ENCODE data around the gene NTNG2.

NTNG2 gene

GRCh38 chr9:132197856-132198550 is 36.1 kb downstream of the NTNG2 start:
- TF ChIP-seq TOX (CRISPR knock-in tag; IDR thresholded peaks at IDR 0.05; ENCODE audit: borderline replicate concordance): no peak
- no peak for TF ChIP-seq GLIS3 (CRISPR knock-in tag; IDR thresholded peaks at IDR 0.05)
- TF ChIP-seq ZFP30 (CRISPR knock-in tag; IDR thresholded peaks at IDR 0.05): no peak
- no peak for TF ChIP-seq CSRNP3 (CRISPR knock-in tag; IDR thresholded peaks at IDR 0.05)
- TF ChIP-seq TSHZ2 (CRISPR knock-in tag; IDR thresholded peaks at IDR 0.05): no peak
- no peak for TF ChIP-seq CSDC2 (CRISPR knock-in tag; IDR thresholded peaks at IDR 0.05)
- no peak for TF ChIP-seq ESRRG (CRISPR knock-in tag; IDR thresholded peaks at IDR 0.05)
- no peak for TF ChIP-seq ZNF70 (CRISPR knock-in tag; IDR thresholded peaks at IDR 0.05)
- TF ChIP-seq ARNTL (CRISPR knock-in tag; IDR thresholded peaks at IDR 0.05; ENCODE audit: borderline replicate concordance, low read depth): no peak
- TF ChIP-seq OSR1 (CRISPR knock-in tag; IDR thresholded peaks at IDR 0.05): no peak
- TF ChIP-seq PPARA (CRISPR knock-in tag; IDR thresholded peaks at IDR 0.05; ENCODE audit: borderline replicate concordance): no peak
- no peak for TF ChIP-seq POU6F1 (CRISPR knock-in tag; IDR thresholded peaks at IDR 0.05; ENCODE audit: borderline replicate concordance, low read depth)
- no peak for TF ChIP-seq BACH2 (CRISPR knock-in tag; IDR thresholded peaks at IDR 0.05; ENCODE audit: borderline replicate concordance)
- no peak for TF ChIP-seq TCF4 (CRISPR knock-in tag; IDR thresholded peaks at IDR 0.05; ENCODE audit: borderline replicate concordance)
- TF ChIP-seq ZFP3 (CRISPR knock-in tag; IDR thresholded peaks at IDR 0.05): no peak
- TF ChIP-seq PATZ1 (CRISPR knock-in tag; IDR thresholded peaks at IDR 0.05; ENCODE audit: borderline replicate concordance): no peak
- no peak for TF ChIP-seq CREB5 (CRISPR knock-in tag; IDR thresholded peaks at IDR 0.05; ENCODE audit: low read depth)
- no peak for TF ChIP-seq ZC3H10 (CRISPR knock-in tag; IDR thresholded peaks at IDR 0.05)
- TF ChIP-seq ISL1 (CRISPR knock-in tag; IDR thresholded peaks at IDR 0.05): no peak
- ATAC-seq: no peak

GRCh38 chr9:132199056-132199455 is 37.2 kb downstream of the NTNG2 start:
- ATAC-seq: no peak
- TF ChIP-seq POU6F1 (CRISPR knock-in tag; IDR thresholded peaks at IDR 0.05; ENCODE audit: borderline replicate concordance, low read depth): no peak
- no peak for TF ChIP-seq ZNF8 (CRISPR knock-in tag; IDR thresholded peaks at IDR 0.05)
- TF ChIP-seq ESRRG (CRISPR knock-in tag; IDR thresholded peaks at IDR 0.05): no peak
- no peak for TF ChIP-seq TCF4 (CRISPR knock-in tag; IDR thresholded peaks at IDR 0.05; ENCODE audit: borderline replicate concordance)
- TF ChIP-seq GLIS3 (CRISPR knock-in tag; IDR thresholded peaks at IDR 0.05): no peak
- TF ChIP-seq TOX (CRISPR knock-in tag; IDR thresholded peaks at IDR 0.05; ENCODE audit: borderline replicate concordance): no peak
- no peak for TF ChIP-seq ISL1 (CRISPR knock-in tag; IDR thresholded peaks at IDR 0.05)
- TF ChIP-seq PPARA (CRISPR knock-in tag; IDR thresholded peaks at IDR 0.05; ENCODE audit: borderline replicate concordance): no peak
- no peak for TF ChIP-seq PATZ1 (CRISPR knock-in tag; IDR thresholded peaks at IDR 0.05; ENCODE audit: borderline replicate concordance)
- TF ChIP-seq TSHZ2 (CRISPR knock-in tag; IDR thresholded peaks at IDR 0.05): no peak
- TF ChIP-seq BACH2 (CRISPR knock-in tag; IDR thresholded peaks at IDR 0.05; ENCODE audit: borderline replicate concordance): no peak
- TF ChIP-seq RARB (CRISPR knock-in tag; IDR thresholded peaks at IDR 0.05): no peak
- no peak for TF ChIP-seq ZNF70 (CRISPR knock-in tag; IDR thresholded peaks at IDR 0.05)
